Measurements from ENCODE around the gene BTG4. TPM values are rescaled to one million over a fixed set of nuclear protein-coding genes. Genes with fewer than 3 reads are reported as not detected.

The BTG4 gene
- total RNA-seq, 1 donor from 2014 or later, result 0.50 TPM

GRCh38 chr11:111548525-111548924 lies 36.3 kb upstream of the BTG4 start:
- H3K27ac ChIP-seq (ENCODE audit: low read depth, low read length), result no peak overlapping the region
- H3K27me3 ChIP-seq (ENCODE audit: insufficient read depth, low read length), result no peaks in the 10 kb centered on the region
- no peak for FAIRE-seq
- DNase-seq (ENCODE audit: low read depth), result no peak
- Mint-ChIP-seq H3K9me3 (ENCODE audit: unreplicated experiment) (no peaks in the 10 kb centered on the region), H3K27ac (ENCODE audit: unreplicated experiment) (peak overlapping the region; percentile 5), H3K36me3 (ENCODE audit: low read depth, unreplicated experiment) (peaks cover 35% of the 10 kb centered on the region), H3K27me3 (ENCODE audit: low read depth, unreplicated experiment) (no peaks in the 10 kb centered on the region), H3K4me1 (ENCODE audit: low read depth, unreplicated experiment) (no peaks in the 10 kb centered on the region), H3K4me3 (ENCODE audit: unreplicated experiment) (no peak overlapping the region)
- H3K4me3 ChIP-seq (ENCODE audit: insufficient read depth, low read depth, low read length), result no peak overlapping the region
- no peaks in the 10 kb centered on the region for H3K9me3 ChIP-seq (ENCODE audit: insufficient read depth, low read depth, low read length)
- no peak overlapping the region for H3K9ac ChIP-seq (ENCODE audit: low read length)
- H3K36me3 ChIP-seq (ENCODE audit: insufficient read depth, low read length), result peaks cover 15% of the 10 kb centered on the region
- H2AFZ ChIP-seq (ENCODE audit: low read depth, low read length), result no peak overlapping the region
- H3K79me2 ChIP-seq (ENCODE audit: insufficient read depth, low read length), result peaks cover 4% of the 10 kb centered on the region
- no peak overlapping the region for H3K4me2 ChIP-seq (ENCODE audit: low read length)
- H4K20me1 ChIP-seq (ENCODE audit: insufficient read depth, low read length), result no peaks in the 10 kb centered on the region
- H3K4me1 ChIP-seq (ENCODE audit: insufficient read depth, low read length), result no peaks in the 10 kb centered on the region
- no peak for TF ChIP-seq EZH2 (IDR thresholded peaks at IDR 0.05; ENCODE audit: insufficient read depth, low read length)
- TF ChIP-seq, protein P1, sequence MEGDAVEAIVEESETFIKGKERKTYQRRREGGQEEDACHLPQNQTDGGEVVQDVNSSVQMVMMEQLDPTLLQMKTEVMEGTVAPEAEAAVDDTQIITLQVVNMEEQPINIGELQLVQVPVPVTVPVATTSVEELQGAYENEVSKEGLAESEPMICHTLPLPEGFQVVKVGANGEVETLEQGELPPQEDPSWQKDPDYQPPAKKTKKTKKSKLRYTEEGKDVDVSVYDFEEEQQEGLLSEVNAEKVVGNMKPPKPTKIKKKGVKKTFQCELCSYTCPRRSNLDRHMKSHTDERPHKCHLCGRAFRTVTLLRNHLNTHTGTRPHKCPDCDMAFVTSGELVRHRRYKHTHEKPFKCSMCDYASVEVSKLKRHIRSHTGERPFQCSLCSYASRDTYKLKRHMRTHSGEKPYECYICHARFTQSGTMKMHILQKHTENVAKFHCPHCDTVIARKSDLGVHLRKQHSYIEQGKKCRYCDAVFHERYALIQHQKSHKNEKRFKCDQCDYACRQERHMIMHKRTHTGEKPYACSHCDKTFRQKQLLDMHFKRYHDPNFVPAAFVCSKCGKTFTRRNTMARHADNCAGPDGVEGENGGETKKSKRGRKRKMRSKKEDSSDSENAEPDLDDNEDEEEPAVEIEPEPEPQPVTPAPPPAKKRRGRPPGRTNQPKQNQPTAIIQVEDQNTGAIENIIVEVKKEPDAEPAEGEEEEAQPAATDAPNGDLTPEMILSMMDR (IDR thresholded peaks at IDR 0.05; ENCODE audit: insufficient read depth, low read depth, low read length), result no peak

DNA sequence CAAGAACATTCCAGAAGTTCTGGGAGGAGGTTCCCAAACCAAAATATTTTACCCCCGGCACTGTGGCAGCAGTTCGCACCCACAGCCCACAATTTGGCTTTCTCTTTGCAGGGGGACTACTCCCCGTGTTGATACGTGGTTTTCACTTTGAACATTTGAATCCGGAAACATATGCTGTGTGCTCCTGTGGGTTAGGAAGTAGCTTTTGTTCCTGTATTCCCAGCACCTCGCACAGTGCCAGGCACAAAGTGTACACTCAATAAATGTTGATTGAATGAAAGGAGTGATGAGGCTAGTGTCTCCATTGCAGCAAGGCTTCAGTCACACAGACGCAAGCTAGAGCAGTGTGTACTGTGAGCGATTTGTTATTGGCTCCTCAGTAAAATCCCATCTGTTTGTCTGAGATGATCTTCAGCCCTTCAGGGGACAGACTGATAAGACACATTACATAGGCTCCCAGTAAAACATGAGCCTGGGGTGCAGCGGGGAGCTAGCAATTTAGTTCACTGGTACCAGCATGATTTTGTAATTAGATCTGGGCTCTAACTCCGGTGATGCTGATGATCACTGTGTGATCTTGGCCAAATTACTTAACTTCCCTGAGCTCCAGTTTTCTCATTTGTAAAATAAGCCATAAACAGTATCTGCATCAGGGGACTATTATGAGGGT lies 30.6 kb upstream of the BTG4 start:
- no peak for FAIRE-seq
- peaks cover 10% of the 10 kb centered on the region for H4K20me1 ChIP-seq (ENCODE audit: insufficient read depth, low read length)
- TF ChIP-seq, protein P1 (IDR thresholded peaks at IDR 0.05; ENCODE audit: insufficient read depth, low read depth, low read length), result no peak
- no peak for TF ChIP-seq EZH2 (IDR thresholded peaks at IDR 0.05; ENCODE audit: insufficient read depth, low read length)
- peaks cover 25% of the 10 kb centered on the region for H3K4me1 ChIP-seq (ENCODE audit: insufficient read depth, low read length)
- DNase-seq (ENCODE audit: low read depth), result no peak
- H3K9ac ChIP-seq (ENCODE audit: low read length), result peak overlapping the region; percentile 90
- H3K79me2 ChIP-seq (ENCODE audit: insufficient read depth, low read length), result peaks cover 21% of the 10 kb centered on the region
- Mint-ChIP-seq H3K36me3 (ENCODE audit: low read depth, unreplicated experiment) (peaks cover 22% of the 10 kb centered on the region), H3K9me3 (ENCODE audit: unreplicated experiment) (peaks cover 3% of the 10 kb centered on the region), H3K4me3 (ENCODE audit: unreplicated experiment) (peak overlapping the region; percentile 92), H3K27ac (ENCODE audit: unreplicated experiment) (no peak overlapping the region), H3K27me3 (ENCODE audit: low read depth, unreplicated experiment) (no peaks in the 10 kb centered on the region), H3K4me1 (ENCODE audit: low read depth, unreplicated experiment) (peaks cover 13% of the 10 kb centered on the region)
- H3K4me3 ChIP-seq (ENCODE audit: insufficient read depth, low read depth, low read length), result no peak overlapping the region
- peak overlapping the region; percentile 88 for H3K4me2 ChIP-seq (ENCODE audit: low read length)
- no peak overlapping the region for H2AFZ ChIP-seq (ENCODE audit: low read depth, low read length)
- H3K27me3 ChIP-seq (ENCODE audit: insufficient read depth, low read length), result no peaks in the 10 kb centered on the region
- H3K36me3 ChIP-seq (ENCODE audit: insufficient read depth, low read length), result peaks cover 13% of the 10 kb centered on the region
- no peak overlapping the region for H3K27ac ChIP-seq (ENCODE audit: low read depth, low read length)
- H3K9me3 ChIP-seq (ENCODE audit: insufficient read depth, low read depth, low read length), result no peaks in the 10 kb centered on the region
